DMS53 (cell line): ENCODE measurements around the gene EFCAB10.
"Not testable (repeated sequence)": the region's sequence is repeated elsewhere in the genome, so short reads cannot be mapped to it uniquely, and the experiment has no call there.

Experiments
- DNase-seq: peaks from one replicate; lab custom pipeline; 2025; lab: John Stamatoyannopoulos, UW

The EFCAB10 gene

DNA sequence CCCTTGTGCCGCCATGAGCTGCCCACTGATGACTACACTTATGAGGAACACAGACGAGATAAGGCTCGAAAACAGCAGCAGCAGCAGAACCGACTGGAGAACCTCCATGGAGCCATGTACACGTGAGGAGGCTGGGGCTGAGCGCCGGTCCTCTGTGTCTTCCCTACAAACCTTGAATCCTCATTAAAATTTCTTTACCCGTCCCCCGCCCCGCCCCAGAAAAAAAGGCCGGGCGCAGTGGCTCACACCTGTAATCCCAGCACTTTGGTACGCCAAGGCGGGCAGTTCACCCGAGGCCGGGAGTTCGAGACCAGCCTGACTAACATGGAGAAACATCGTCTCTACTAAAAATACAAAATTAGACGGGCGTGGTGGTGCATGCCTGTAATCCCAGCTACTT, 50.7 kb downstream of the EFCAB10 start:
- DNase-seq = no peak

DNA sequence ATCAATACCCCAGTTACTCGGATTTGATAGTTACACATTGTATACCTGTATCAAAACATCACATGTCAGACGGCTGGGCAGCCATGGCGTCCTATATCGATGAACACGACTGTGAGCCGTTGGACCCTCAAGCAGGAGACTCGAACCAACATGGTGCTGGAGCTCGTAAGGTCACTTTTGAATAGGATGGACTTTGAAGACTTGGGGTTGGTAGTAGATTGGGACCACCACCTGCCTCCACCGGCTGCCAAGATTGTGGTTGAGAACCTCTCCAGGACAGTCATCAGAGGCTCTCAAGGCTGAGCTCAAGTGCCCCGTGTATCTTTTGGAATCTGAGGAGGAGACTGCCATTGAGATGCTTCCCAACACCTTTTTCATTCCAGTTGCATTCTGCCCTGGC, 51.2 kb downstream of the EFCAB10 start:
- peak; percentile 38 for DNase-seq

DNA sequence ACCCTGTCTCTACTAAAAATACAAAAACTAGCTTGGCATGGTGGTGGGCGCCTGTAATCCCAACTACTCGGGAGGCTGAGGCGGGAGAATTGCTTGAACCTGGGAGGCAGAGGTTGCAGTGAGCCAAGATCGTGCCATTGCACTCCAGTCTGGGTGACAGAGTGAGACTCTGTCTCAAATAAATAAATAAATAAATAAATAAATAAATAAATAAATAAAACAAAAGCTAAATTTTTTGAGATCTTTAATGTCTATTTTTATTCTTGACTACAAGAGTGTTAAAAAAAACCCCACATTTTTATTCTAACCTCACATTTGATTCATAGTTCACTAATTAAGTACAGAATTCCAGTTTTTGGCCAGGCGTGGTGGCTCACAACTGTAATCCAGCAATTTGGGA, 53.6 kb downstream of the EFCAB10 start:
- not testable (repeated sequence) for DNase-seq

DNA sequence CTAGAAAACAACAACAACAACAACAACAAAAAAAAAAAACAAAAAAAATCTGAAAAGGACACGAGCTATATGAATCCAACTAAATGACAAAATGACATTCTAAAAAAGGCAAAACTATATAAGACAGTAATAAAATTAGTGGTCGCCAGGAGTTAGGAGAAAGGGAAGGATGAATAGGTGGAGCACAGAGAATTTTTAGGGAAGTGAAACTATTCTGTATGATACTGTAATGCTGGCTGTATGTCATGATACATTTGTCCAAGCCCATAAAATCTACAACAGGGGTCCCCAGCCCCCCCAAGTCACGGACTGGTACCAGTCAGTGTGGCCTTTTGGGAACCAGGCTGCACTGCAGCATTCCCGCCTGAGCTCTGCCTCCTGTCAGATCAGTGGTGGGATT, 56.5 kb downstream of the EFCAB10 start:
- DNase-seq = no peak

DNA sequence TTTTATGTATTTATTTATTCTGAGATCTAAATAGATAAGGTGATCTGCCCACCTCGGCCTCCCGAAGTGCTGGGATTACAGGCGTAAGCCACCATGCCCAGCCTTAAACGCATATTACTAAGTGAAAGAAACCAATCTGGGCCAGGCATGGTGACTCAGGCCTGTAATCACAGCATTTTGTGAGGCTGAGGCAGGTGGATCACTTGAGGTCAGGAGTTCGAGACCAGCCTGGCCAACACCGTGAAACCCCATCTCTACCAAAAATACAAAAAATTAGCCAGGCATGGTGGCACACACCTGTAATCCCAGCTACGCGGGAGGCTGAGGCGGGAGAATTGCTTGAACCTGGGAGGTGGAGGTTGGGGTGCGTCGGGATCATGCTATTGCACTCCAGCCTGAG, 56.9 kb downstream of the EFCAB10 start:
- DNase-seq = not testable (repeated sequence)

DNA sequence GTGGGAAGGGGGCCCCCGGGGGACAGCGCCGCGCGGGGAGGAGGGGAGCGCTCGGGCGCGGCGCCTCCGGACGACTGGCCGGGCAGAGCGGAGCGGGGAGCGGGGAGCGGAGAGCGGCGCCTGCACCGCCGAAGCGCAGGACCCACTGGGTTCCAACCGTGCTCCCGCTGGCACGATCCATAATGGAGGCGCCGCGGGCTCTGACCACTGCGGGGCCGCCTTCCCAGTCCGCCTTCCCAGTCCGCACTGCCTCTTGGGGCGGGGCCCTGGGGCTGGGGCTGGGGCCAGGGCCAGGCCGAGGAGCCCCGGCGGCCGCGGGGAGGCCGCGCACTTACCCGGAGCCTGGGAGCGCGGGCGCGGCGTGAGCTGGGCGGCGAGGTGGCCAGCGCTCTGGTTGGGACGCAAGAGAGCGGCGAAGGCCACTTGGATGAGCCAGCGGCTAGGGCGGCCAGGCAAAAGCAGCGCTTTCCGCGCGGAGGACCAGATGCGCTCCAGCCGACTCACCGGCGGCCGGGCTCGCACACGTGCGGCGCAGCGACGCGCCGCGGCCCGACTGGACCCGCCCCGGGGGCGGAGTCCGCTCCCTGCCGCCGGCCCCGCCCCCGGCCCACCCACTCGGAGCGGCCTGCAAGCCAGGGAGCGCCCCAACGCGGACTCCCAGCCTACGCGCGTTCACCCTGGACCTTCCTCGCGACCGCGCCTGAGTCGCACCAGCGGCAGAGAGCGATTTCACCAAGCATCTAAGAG, 59.4 kb downstream of the EFCAB10 start, which contains the start of gene PUS7:
Gene PUS7 (minus strand): TSS at position 555 of the 747 bp plus-strand sequence. CDS start 13,759 bp downstream, outside the sequence.
- DNase-seq = peak; percentile 98

DNA sequence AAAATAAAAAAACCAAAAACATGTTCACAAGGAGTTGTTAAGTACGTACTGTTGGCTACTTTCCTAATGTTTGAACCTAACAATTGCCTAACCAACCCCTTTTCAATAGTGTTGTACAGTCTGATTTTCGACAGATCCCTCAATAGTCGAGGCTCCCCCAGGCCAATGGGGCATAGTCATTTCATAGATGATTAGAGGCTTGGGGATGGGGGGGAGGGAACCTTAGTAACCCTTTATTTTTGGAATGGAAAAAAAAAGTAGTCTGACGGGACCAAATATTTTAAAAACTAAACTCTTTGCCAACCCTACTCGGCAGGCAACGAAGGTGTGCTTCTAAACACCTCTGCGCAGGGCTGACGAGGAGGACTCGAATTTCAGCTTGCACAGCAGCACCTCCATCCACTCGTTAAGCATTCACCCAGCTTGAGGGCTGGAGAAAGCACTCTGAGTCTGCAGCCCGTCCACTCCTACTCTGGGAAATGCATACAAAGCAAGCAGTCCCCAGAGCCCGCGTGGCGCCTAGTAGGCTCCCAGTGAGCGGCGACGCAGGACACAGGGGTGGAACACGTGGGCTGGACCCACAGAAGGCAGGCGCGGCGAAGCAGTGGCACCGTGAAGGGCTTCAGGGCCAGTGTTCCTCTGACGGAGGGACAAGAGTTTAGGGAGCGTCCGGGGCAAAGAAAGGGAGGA, 60.1 kb downstream of the EFCAB10 start:
- DNase-seq = peak; percentile 89

DNA sequence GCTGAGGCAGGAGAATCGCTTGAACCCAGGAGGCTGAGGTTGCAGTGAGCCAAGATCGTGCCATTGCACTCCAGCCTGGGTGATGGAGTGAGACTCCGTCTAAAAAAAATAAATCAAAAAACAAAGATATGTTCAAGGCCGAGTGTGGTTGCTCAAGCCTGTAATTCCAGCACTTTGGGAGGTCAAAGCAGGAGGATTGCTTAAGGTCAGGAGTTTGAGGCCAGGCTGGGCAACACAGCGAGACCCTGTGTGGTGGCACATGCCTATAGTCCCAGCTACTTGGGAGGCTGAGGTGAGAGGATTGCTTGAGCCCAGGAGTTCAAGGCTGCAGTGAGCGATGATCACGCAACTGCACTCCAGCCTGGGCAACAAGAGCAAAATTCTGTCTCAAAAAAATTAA, 60.7 kb downstream of the EFCAB10 start:
- not testable (repeated sequence) for DNase-seq

DNA sequence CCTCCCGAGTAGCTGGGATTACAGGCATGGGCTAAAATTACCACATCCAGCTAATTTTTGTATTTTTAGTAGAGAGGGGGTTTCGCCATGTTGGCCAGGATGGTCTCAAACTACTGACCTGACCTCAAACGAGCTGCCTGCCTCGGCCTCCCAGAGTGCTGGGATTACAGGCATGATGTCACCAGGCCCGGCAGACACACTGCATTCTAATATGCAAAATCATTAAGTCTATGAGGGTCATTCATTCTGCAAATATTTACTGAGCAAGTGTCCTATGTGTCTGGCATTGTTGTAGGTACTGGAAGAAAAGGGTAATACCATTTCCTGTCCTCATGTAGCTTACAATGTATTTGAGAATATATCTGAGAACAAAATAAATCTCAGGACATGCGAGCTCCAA, 61.9 kb downstream of the EFCAB10 start:
- DNase-seq = no peak

DNA sequence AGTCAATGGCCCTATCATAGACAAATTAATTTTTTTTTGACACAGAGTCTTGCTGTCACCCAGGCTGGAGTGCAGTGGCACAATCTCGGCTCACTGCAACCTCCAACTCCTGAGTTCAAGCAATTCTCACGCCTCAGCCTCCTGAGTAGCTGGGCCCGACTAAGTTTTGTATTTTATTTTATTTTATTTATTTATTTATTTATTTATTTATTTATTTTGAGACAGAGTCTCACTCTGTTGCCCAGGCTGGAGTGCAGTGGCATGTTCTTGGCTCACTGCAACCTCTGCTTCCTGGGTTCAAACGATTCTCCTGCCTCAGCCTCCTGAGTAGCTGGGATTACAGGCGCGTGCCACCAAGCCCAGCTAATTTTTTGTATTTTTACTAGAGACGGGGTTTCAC, 65.7 kb downstream of the EFCAB10 start:
- DNase-seq = not testable (repeated sequence)
